ENCODE results near the gene BABAM2. TPM values are rescaled to one million over a fixed set of nuclear protein-coding genes. Genes with fewer than 3 reads are reported as not detected.
"Not testable (repeated sequence)": the region's sequence is repeated elsewhere in the genome, so short reads cannot be mapped to it uniquely, and the experiment has no call there.

The BABAM2 gene
- total RNA-seq, 1 donor from 2014 or later, result 46.7 TPM

DNA sequence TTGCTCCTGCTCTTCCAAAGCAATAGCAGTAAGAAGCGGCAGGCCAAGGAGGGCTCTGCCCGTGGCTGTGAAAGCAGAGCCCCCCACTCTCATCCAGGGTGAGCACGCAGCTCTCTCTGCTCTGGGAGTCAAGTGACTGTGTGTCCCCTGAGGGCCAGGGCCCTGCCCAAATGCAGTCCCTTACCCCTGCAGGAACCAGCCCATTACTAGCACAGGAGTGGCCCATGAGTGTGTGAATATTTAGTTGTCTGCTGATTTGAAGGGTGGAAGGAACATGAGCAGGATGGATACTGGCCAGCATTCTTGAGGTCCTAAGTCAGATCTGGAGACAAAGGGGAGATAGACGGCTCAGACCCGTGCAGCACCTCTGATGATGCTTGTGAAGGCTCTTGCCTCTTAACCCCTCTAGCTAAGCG is 432.5 kb downstream of the BABAM2 start:
- peaks cover 9% of the 10 kb centered on the region for H3K4me1 Mint-ChIP-seq
- H3K9me3 Mint-ChIP-seq, result no peaks in the 10 kb centered on the region
- H3K4me3 Mint-ChIP-seq, result no peak overlapping the region
- intact Hi-C loops (cut with micrococcal nuclease), result no loop called here
- DNase-seq, result no peak
- no peaks in the 10 kb centered on the region for H3K36me3 Mint-ChIP-seq (ENCODE audit: low read depth)
- no peak overlapping the region for H3K27ac Mint-ChIP-seq
- H3K27me3 Mint-ChIP-seq, result no peaks in the 10 kb centered on the region

DNA sequence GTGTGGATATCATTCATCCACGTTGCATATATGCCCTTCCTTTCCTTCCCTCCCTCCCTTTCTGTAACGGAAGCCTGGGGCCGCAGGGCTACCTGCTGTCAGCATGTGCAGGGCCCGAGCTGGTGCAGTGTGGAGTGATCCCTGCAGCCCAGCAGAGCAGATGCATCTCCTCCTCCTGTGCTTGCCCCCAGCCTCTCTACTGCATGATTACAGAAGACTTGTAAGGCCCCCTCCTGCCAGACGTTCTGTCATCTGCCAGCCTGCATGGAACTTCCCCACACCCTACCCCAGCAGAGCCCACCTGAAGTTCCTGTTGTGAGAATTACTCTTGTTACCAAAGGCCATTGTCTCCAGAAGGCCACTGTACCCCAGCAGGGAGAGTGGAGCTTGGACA is 434.6 kb downstream of the BABAM2 start:
- H3K27ac Mint-ChIP-seq, result no peak overlapping the region

DNA sequence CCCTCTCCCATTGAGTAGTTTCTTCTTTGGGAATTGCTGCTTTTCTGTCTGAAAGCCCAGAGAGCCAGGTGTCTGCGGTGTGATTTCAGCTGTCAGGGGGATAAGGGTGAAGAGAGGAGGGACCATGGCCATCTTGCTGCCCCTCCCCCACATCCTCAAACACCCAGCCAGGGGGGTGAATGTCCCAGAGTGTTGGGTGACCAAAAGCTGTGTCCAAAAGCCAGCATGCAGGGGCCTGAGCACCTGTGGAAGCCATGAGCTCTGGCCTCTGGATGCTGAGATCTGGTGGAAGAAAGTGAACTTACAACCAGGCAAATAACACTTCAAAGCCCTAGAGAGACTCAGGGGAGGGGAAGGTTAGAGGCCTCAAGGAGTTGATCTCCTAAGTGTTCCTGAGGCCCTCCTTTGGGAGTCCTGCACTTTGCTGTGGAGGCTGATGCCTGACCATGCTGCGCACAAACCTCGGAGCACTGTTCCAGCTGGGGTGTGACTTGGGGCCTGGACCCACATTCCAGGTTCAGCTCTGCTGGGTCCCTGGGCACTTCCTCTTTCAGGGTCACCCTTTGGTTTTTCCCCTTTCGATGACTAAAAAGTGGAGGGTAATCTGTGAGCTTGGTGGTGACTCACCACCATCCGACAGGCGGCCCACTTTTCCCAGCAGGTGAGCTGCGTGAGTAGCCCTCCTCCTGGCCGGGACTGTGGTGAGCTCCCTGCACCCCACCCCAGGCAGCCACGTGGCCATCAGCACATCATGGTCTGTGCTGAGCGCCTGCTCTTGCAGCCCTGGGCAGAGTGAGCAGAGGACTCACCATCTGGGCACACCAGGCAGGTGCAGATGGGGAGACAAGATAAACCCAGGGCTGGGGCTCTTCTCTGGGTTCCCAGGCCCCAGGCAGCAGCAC is 435.3 kb downstream of the BABAM2 start:
- H3K4me1 Mint-ChIP-seq, result peaks cover 17% of the 10 kb centered on the region
- H3K9me3 Mint-ChIP-seq, result peaks cover 3% of the 10 kb centered on the region
- no peak overlapping the region for H3K4me3 Mint-ChIP-seq
- intact Hi-C loops (cut with micrococcal nuclease), result no loop called here
- no peaks in the 10 kb centered on the region for H3K27me3 Mint-ChIP-seq
- no peak for DNase-seq
- no peak overlapping the region for H3K27ac Mint-ChIP-seq
- H3K36me3 Mint-ChIP-seq (ENCODE audit: low read depth), result peaks cover 13% of the 10 kb centered on the region

More for the DNA sequence above, 434.6 kb downstream of the BABAM2 start:
- H3K9me3 Mint-ChIP-seq, result peaks cover 3% of the 10 kb centered on the region
- H3K4me1 Mint-ChIP-seq, result peaks cover 17% of the 10 kb centered on the region
- intact Hi-C loops (cut with micrococcal nuclease), result no loop called here
- DNase-seq, result no peak
- peaks cover 13% of the 10 kb centered on the region for H3K36me3 Mint-ChIP-seq (ENCODE audit: low read depth)
- no peak overlapping the region for H3K4me3 Mint-ChIP-seq
- H3K27me3 Mint-ChIP-seq, result no peaks in the 10 kb centered on the region

DNA sequence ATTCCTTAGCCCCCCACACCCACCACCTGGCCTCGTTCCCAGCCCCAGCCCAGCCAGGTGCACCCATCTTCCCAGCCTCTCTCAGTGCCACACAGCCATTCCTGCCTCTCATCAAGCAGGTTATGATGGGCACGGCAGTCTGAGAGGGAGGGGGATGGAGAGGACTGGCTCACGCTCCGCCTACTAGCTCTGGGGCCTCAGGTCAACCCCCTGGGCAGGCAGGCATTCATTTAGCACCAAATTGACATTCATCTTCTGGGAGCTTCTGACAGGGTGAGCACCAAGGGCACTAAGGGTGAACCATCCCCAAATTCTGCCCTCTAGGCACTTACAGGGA is 435.9 kb downstream of the BABAM2 start:
- no peak for DNase-seq
- intact Hi-C loops (cut with micrococcal nuclease), result no loop called here
- Mint-ChIP-seq H3K27me3 (no peaks in the 10 kb centered on the region), H3K36me3 (ENCODE audit: low read depth) (peaks cover 14% of the 10 kb centered on the region), H3K4me1 (peaks cover 17% of the 10 kb centered on the region), H3K4me3 (no peak overlapping the region), H3K27ac (no peak overlapping the region), H3K9me3 (peaks cover 7% of the 10 kb centered on the region)

DNA sequence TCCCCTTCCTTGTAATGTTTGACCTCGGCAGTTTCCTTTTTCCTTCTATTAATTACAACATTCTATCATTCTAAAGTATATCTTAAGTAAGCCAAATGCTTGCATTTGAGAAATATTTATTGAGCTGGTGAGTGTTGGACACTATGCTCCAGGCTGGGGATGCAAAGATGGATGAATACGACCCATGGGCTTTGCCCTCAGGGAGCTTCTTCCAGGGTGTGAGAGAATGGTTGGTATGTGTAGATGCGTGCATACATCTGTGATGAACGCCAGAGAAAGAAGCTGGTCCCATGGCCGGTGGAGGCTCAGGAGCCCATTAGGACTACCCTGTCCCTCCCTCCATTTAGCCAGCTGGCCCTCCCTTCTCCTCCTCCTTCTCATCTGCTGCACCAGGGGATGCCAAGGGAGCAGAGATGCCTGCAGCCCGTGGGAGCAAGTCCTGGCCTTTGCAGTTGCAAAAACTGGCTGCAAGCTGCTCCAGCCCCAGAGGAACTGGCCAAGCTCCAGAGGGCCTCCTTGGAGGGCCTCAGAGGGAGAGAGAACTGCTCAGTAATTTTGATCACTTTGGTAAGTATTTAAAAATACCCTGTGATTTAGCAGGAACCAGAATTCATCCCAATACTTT is 436.5 kb downstream of the BABAM2 start:
- intact Hi-C loops (cut with micrococcal nuclease), result no loop called here
- Mint-ChIP-seq H3K4me3 (no peak overlapping the region), H3K4me1 (peaks cover 17% of the 10 kb centered on the region), H3K27me3 (no peaks in the 10 kb centered on the region), H3K9me3 (peaks cover 7% of the 10 kb centered on the region), H3K27ac (no peak overlapping the region), H3K36me3 (ENCODE audit: low read depth) (peaks cover 16% of the 10 kb centered on the region)
- DNase-seq, result no peak

DNA sequence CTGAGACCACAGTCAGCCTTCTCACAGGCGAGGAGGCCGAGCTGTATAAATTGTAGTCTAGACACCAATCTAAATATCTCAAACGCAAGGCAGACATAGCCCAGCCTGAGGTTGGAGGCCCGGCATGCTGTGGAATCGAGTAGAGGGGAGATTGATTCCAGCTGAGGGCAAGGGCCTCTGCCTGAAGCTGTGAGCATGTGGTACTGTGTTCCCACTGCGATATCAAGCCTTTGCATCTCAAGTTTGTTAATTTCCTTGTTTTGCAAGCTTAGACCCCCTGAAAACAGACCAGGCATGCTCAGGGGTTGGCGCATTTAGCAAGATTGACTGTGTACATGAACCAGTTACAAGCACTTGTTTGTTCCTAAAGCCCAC is 437.0 kb downstream of the BABAM2 start:
- Mint-ChIP-seq H3K27me3 (no peaks in the 10 kb centered on the region), H3K9me3 (peaks cover 7% of the 10 kb centered on the region), H3K27ac (no peak overlapping the region), H3K36me3 (ENCODE audit: low read depth) (peaks cover 16% of the 10 kb centered on the region), H3K4me1 (peaks cover 17% of the 10 kb centered on the region), H3K4me3 (no peak overlapping the region)
- DNase-seq, result no peak
- intact Hi-C loops (cut with micrococcal nuclease), result no loop called here

DNA sequence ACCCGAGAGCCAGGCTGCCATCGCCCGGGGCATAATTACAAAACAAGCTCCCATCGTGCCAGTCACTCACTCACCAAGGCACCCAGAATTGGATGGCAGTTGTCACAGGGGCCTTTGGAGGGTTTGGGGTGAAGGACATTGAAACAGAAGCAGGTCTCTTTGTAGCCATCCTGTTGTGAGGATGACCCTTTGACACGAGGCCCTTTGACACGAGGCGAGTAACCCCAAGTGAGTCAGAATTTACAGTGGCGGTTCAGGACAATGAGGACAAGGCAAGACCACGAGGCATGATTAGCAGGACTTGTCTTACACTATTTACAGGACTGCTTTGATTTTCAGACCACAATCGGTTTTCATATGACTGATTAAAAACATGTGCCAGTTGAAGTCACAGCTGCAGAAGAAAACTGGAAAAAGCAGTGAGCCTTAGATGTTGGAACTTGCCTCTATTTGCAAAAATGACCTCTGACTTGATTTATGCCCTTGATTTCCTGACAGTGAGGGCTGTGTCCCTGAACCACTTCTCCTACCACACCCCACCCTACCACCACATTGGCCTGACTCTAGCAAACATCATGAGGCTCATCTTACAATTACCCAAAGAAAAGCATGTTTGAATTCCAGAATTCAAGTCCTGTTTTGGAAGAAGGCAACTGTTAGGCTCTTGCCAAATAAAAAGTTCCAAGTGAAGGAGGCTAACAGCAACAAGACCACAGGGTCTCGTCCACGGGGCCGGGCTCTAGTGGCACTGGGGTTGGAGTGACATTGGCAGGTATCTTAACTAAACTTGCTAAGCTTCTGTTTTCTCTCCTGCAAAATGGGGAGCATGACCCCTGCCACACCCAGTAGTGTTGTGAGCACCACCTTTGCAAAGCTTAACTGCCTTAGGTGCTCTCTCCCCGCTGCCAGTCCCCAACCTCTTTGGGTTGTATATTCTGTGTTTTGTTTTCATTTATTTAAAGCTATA is 437.7 kb downstream of the BABAM2 start:
- intact Hi-C loops (cut with micrococcal nuclease), result no loop called here
- no peak overlapping the region for H3K27ac Mint-ChIP-seq
- no peaks in the 10 kb centered on the region for H3K27me3 Mint-ChIP-seq
- no peak overlapping the region for H3K4me3 Mint-ChIP-seq
- H3K36me3 Mint-ChIP-seq (ENCODE audit: low read depth), result peaks cover 16% of the 10 kb centered on the region
- peaks cover 7% of the 10 kb centered on the region for H3K9me3 Mint-ChIP-seq
- H3K4me1 Mint-ChIP-seq, result peaks cover 17% of the 10 kb centered on the region
- no peak for DNase-seq

DNA sequence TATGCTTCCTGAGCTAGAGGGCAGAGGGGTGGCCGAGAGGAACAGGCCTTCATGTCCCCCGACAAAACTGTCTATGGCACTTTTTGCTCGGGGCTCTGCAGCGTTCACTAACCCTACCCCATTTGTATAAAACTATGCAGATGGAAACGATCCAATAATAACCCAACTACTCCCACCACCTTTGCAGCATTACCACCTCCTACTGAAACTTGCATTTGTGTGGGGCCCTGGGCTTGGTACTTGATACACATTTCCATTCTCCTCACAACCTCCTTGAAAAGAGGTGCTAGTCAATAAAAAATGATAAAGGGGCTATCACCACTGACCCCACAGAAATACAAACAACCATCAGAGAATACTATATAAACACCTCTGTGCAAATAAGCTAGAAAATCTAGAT is 438.7 kb downstream of the BABAM2 start:
- H3K36me3 Mint-ChIP-seq (ENCODE audit: low read depth), result peaks cover 16% of the 10 kb centered on the region
- H3K4me1 Mint-ChIP-seq, result peaks cover 17% of the 10 kb centered on the region

DNA sequence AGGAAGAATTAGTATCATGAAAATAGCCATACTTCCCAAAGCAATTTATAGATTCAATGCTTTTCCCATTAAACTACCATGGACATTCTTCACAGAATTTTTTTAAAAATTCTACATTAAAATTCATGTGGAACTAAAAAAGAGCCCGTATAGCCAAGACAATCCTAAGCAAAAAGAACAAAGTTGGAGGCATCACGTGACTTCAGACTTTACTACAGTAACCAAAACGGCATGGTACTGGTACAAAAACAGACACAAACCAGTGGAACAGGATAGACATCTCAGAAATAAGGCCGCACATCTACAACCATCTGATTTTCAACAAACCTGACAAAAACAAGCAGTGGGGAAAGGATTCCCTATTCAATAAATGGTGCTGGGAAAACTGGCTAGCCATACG is 440.2 kb downstream of the BABAM2 start:
- intact Hi-C loops (cut with micrococcal nuclease), result not testable (repeated sequence)

More for the DNA sequence above, 438.7 kb downstream of the BABAM2 start:
- H3K27me3 Mint-ChIP-seq, result no peaks in the 10 kb centered on the region
- no peak overlapping the region for H3K27ac Mint-ChIP-seq
- intact Hi-C loops (cut with micrococcal nuclease), result no loop called here
- no peak overlapping the region for H3K4me3 Mint-ChIP-seq
- H3K9me3 Mint-ChIP-seq, result peaks cover 7% of the 10 kb centered on the region
- no peak for DNase-seq

DNA sequence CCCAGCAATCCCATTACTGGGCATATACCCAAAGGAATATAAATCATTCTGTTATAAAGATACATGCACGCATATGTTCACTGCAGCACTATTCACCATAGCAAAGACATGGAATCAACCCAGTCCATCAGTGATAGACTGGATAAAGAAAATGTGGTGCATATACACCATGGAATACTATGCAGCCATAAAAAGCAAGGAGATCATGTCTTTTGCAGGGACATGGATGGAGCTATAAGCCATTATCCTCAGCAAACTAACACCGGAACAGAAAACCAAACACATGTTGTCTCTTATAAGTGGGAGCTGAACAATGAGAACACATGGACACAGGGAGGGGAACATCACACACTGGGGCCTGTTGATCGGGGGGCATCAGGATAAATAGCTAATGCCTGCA is 441.3 kb downstream of the BABAM2 start:
- Mint-ChIP-seq H3K36me3 (ENCODE audit: low read depth) (peaks cover 16% of the 10 kb centered on the region), H3K4me1 (peaks cover 12% of the 10 kb centered on the region)
- intact Hi-C loops (cut with micrococcal nuclease); H3K9me3 Mint-ChIP-seq; H3K27me3 Mint-ChIP-seq; H3K27ac Mint-ChIP-seq; H3K4me3 Mint-ChIP-seq; DNase-seq: not testable (repeated sequence)

More for the DNA sequence above, 440.2 kb downstream of the BABAM2 start:
- peaks cover 16% of the 10 kb centered on the region for H3K36me3 Mint-ChIP-seq (ENCODE audit: low read depth)
- not testable (repeated sequence) for H3K27ac Mint-ChIP-seq, H3K4me3 Mint-ChIP-seq, H3K27me3 Mint-ChIP-seq, DNase-seq, H3K9me3 Mint-ChIP-seq
- H3K4me1 Mint-ChIP-seq, result peaks cover 14% of the 10 kb centered on the region

DNA sequence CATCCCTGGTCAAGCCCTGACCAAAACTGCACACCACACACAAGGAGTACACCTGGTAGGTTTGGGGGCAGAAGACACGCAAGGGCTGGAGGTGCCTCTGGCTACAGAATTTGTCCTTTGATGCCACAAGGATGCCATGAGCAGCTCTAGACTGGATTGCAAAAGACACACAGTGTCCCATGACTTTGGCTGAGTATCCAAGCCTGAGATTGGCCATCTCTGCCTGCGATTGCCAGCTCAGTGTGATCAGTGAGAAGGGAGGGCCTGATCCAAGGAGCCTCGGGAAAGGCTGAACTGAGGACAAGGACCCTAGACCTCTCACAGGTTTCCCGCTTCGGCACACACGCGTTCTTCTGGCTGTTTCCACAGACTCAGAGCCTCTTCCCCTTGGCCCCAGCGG is 442.2 kb downstream of the BABAM2 start:
- Mint-ChIP-seq H3K27ac (no peak overlapping the region), H3K4me3 (no peak overlapping the region), H3K27me3 (no peaks in the 10 kb centered on the region), H3K9me3 (peaks cover 7% of the 10 kb centered on the region), H3K4me1 (peaks cover 10% of the 10 kb centered on the region), H3K36me3 (ENCODE audit: low read depth) (peaks cover 16% of the 10 kb centered on the region)
- DNase-seq, result no peak
- intact Hi-C loops (cut with micrococcal nuclease), result no loop called here

DNA sequence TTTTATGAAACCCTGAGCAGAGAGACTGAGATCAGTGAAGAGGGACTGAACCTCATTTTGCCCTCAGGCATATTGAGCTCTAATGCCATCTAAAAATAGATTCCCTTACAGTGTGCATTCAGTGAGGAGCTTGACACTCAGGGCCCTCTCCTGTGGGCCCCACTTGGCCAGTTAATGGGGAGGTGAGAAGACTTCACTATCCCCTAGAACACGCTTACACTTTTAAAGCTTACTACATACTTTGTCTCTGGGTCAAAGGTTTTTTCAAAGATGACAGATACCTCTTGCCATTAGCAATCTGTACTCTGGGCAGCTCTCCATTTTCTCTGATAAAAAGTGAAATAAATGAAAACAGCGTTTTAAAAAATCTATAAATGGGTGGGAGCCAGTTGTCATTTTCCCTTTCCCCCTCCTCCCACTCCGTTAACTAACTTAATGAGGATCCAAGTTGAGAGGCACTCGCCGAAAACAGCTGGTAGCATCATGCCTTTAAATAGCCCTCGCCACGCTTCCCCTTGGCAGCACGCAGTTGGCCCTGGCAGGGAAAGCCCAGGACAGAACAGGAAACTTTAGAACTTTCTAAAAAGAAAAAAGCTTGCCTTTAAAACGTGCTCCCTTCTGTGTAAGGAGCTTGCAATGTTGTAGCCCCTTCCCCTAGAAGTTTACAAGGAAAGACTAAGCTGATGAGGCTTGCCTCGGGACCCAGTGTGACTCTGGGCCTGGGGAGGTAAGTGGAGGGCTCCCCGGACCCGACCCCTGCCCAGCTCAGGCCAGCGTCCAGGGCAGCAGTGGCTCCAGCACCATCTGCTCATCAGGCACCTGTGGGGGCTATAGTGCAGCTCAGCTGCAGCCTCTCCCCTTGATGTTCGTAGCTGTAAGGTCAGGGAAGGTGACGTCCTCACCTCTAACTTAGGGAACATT is 443.3 kb downstream of the BABAM2 start:
- H3K4me1 Mint-ChIP-seq, result peaks cover 4% of the 10 kb centered on the region
- peaks cover 14% of the 10 kb centered on the region for H3K36me3 Mint-ChIP-seq (ENCODE audit: low read depth)
- H3K27ac Mint-ChIP-seq, result no peak overlapping the region

DNA sequence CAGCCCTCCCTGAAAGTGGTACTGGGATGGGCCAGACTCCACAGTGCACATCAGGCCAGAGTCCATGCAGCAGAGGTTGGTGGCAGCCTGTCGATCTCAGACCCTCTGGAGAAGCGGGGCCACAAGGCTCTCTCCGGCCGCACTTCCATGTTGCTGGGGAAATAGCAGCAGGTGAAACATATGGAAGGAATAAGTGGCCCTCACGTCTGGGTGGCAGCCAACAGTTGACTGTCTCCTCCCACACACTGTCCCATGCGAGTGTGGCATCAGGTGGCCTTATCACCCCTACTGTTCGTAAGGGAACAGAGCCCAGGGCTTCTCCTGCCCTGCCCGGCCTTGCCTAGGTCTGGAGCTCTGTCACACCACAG is 444.0 kb downstream of the BABAM2 start:
- peaks cover 9% of the 10 kb centered on the region for H3K36me3 Mint-ChIP-seq (ENCODE audit: low read depth)
- no peak overlapping the region for H3K27ac Mint-ChIP-seq

More for the DNA sequence above, 443.3 kb downstream of the BABAM2 start:
- intact Hi-C loops (cut with micrococcal nuclease), result no loop called here
- DNase-seq, result no peak
- no peak overlapping the region for H3K4me3 Mint-ChIP-seq
- peaks cover 7% of the 10 kb centered on the region for H3K9me3 Mint-ChIP-seq
- no peaks in the 10 kb centered on the region for H3K27me3 Mint-ChIP-seq

More for the DNA sequence above, 444.0 kb downstream of the BABAM2 start:
- intact Hi-C loops (cut with micrococcal nuclease), result no loop called here
- Mint-ChIP-seq H3K4me3 (no peak overlapping the region), H3K4me1 (peaks cover 3% of the 10 kb centered on the region), H3K27me3 (no peaks in the 10 kb centered on the region), H3K9me3 (peaks cover 7% of the 10 kb centered on the region)
- no peak for DNase-seq

All from activated CD4-positive, alpha-beta T cell treated with anti-CD3 and anti-CD28 coated beads, Interleukin-2, amount 10 ng/mL, durations not matched to agents 24 days and 14 days (primary cell).